Heart right ventricle (tissue), 16 donors: ENCODE measurements around the gene RNASE7. TPM values are rescaled to one million over a fixed set of nuclear protein-coding genes. Genes with fewer than 3 reads are reported as not detected.

Source experiments
- ATAC-seq, 8 donors: fragments of 200-7000 bp; cut with Tn5 transposase; one replicate each; pipeline ENCODE4 v1.9.1; 2020; ENCODE audit warnings: mild to moderate bottlenecking in 8 of 8, moderate library complexity in 8 of 8, moderate number of reproducible peaks in 1 of 8
- DNase-seq, 2 donors: peaks; one replicate each; pipeline ENCODE4 v3.0.0-alpha.2; 2020
- H3K27ac ChIP-seq, 10 donors: fragments of 200-600 bp; sonication (generic) in 2 of 10; one replicate each; pipeline versions ENCODE4 v1.5.0 to v1.8.0; 2020 to 2022; ENCODE audit warnings: mild to moderate bottlenecking in 3 of 10
- H3K27me3 ChIP-seq, 7 donors: fragments of 200-600 bp; one replicate each; pipeline ENCODE4 v1.8.0; 2021 to 2022; ENCODE audit warnings: mild to moderate bottlenecking in 2 of 7
- H3K36me3 ChIP-seq, 9 donors: fragments of 200-600 bp; sonication (generic) in 1 of 9; one replicate each; pipeline versions ENCODE4 v1.5.0 to v1.8.0; 2020 to 2022; ENCODE audit warnings: mild to moderate bottlenecking in 2 of 9
- H3K4me1 ChIP-seq, 9 donors: fragments of 200-600 bp; sonication (generic) in 1 of 9; one replicate each; pipeline versions ENCODE4 v1.5.0 to v1.8.0; 2020 to 2022; ENCODE audit warnings: mild to moderate bottlenecking in 4 of 9
- H3K4me3 ChIP-seq, 10 donors: fragments of 200-600 bp; sonication (generic) in 2 of 10; one replicate each; pipeline versions ENCODE4 v1.5.0 to v1.8.0; 2020 to 2022; ENCODE audit warnings: mild to moderate bottlenecking in 7 of 10, moderate library complexity in 2 of 10
- H3K9me3 ChIP-seq, 11 donors: fragments of 200-600 bp in 10 of 11; sonication (generic) in 2 of 11; one replicate each; pipeline versions ENCODE4 v1.5.0 to v1.8.0; 2013 to 2022; ENCODE audit warnings: mild to moderate bottlenecking in 2 of 11, control low read depth in 1 of 11, moderate library complexity in 1 of 11
- WGBS, 2 donors: extraction: QIAGEN DNeasy Blood & Tissue Kit; methylation state at CpG; one replicate each; pipeline ENCODE4 v1.1.7; 2013; ENCODE audit warnings: inconsistent platforms in 1 of 2; 5-methylcytosine and 5-hydroxymethylcytosine counted together
- intact Hi-C, 10 donors: fragments of 100-400 bp; cut with DNase I; formaldehyde crosslinking; loops; one replicate each; pipeline versions ENCODE4 v1.11.1 to v1.14.2; 2022
- polyA plus RNA-seq, 2 donors: library from polyadenylated mRNA; stranded (reverse); fragments of 200-250 nt; gene quantifications; one replicate each; pipeline ENCODE4 v1.2.3, GENCODE V29; 2013
- total RNA-seq, 10 donors: library from RNA; stranded (reverse); fragmentation: NEBNext Ultra II Directional in 3 of 10; extraction: Animal tissue kit (Norgen Biotek cat#: 25700) in 3 of 10; gene quantifications; one replicate each; pipeline versions ENCODE4 v1.2.1 to v1.2.4, GENCODE V29; 2021 to 2023
- TF ChIP-seq, protein P1 (sequence below), 9 donors: fragments of 200-600 bp; sonication (generic) in 2 of 9; IDR thresholded peaks; one replicate each; pipeline versions ENCODE4 v1.5.0 to v1.8.0; 2021 to 2022; ENCODE audit warnings: antibody characterized with exemption in 9 of 9, mild to moderate bottlenecking in 5 of 9, moderate library complexity in 1 of 9
- donor health status: Arrhythmogenic right ventricular cardiomyopathy.
- donor health status: ischemic (EF 13 %, LVEDD 7.1; RV severe dilation, severe dysfunction).
- donor health status: healthy with polysubstance abuse.
- donor health status: DM: no; HTN: yes; CAD: no.
- donor health status: DM: no; HTN: no; CAD: no.
- donor health status: ischemic (EF 25% LVEDD 6.9; RV normal size, moderate dysfunction).
- donor health status: ischemic (EF 25% LVEDD 5.7; RV mildly dilated, moderate dysfunction).
- donor health status: healthy.
- donor health status: DM: yes; HTN: yes; CAD: no.
- donor health status: Ischemic cardiomyopathy.
- donor health status: ischemic (EF 35%, LVEDD 5.7; RV mildly dilated, moderate dysfunction).
- donor health status: nonischemic (EF 11% LVEDD 7.7; RV severe dilation, severe dysfunction).
- donor health status: DM: yes; HTN: yes; CAD: no.
- donor health status: PGD.
- donor health status: ischemic (EF 29% LVEDD 5.4; RV normal size, mild dysfunction).
- donor health status: nonischemic (EF 23%, LVEDD 6.1; RV moderate dilation, normal function).

The RNASE7 gene
- total and polyA plus RNA-seq, 12 donors: 0.03 TPM; not detected in 11

DNA sequence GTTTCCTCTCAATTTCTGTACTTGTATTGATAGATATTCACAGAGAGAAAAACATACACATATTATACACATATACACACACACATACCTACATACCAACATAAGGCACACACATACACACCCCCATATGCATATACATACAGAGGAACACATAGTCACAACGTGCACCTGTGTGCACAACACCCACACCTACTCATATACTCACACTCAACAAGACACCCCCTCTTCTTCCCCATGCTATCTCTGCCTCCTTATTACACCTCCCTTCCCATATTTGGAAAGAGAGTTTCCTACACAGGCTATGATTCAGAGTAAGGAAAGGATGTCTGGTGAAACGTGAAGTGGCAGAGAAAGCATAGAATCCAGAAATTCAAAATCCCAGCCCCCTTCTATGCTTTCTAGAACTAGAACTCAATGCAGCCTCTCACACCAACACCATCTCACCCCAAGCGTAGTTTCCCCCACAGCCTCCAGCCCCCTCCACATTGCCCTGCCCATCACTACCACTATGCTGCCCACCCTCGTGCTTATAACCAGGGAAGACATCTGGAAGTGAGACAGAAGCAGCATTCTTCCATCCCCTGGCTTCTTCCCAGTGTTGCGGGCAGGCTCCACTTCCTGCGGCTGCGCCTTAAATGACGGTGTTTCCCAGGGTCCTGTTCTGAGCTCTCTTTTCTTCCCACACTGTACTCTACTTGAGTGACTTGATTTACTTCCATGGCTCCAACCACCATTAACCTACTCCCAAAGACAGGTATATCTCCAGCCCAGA, 17.9 kb downstream of the RNASE7 start:
- TF ChIP-seq, protein P1, sequence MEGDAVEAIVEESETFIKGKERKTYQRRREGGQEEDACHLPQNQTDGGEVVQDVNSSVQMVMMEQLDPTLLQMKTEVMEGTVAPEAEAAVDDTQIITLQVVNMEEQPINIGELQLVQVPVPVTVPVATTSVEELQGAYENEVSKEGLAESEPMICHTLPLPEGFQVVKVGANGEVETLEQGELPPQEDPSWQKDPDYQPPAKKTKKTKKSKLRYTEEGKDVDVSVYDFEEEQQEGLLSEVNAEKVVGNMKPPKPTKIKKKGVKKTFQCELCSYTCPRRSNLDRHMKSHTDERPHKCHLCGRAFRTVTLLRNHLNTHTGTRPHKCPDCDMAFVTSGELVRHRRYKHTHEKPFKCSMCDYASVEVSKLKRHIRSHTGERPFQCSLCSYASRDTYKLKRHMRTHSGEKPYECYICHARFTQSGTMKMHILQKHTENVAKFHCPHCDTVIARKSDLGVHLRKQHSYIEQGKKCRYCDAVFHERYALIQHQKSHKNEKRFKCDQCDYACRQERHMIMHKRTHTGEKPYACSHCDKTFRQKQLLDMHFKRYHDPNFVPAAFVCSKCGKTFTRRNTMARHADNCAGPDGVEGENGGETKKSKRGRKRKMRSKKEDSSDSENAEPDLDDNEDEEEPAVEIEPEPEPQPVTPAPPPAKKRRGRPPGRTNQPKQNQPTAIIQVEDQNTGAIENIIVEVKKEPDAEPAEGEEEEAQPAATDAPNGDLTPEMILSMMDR (IDR thresholded peaks at IDR 0.05): no peak
- 71 to 74% methylated on average over 8 of the region's 8 CpGs for WGBS, 2 donors
- intact Hi-C loops: loop anchor here in 1 of 10 donors (10.0 kb wide), 1 partner anchor 515 kb away; no protein-coding TSS in a partner anchor

GRCh38 chr14:21060614-21061346, 18.6 kb downstream of the RNASE7 start:
- no peaks in the 10 kb centered on the region for H3K27me3 ChIP-seq
- H3K4me1 ChIP-seq: peaks cover 0 to 16% (median 9%) of the 10 kb centered on the region in 9 donors
- H3K4me3 ChIP-seq: no peak overlapping the region
- ATAC-seq (no peak), DNase-seq (no peak)
- WGBS, 2 donors: 77 to 85% methylated on average over 13 of the region's 13 CpGs
- intact Hi-C loops: no loop called here
- H3K9me3 ChIP-seq: no peaks in the 10 kb centered on the region
- TF ChIP-seq, protein P1 (IDR thresholded peaks at IDR 0.05): no peak
- no peaks in the 10 kb centered on the region for H3K36me3 ChIP-seq
- no peak overlapping the region for H3K27ac ChIP-seq

More for the DNA sequence above, 17.9 kb downstream of the RNASE7 start:
- H3K27me3 ChIP-seq: no peaks in the 10 kb centered on the region
- no peak overlapping the region for H3K4me3 ChIP-seq
- H3K27ac ChIP-seq: no peak overlapping the region
- H3K9me3 ChIP-seq: no peaks in the 10 kb centered on the region
- DNase-seq (no peak), ATAC-seq (no peak)
- H3K4me1 ChIP-seq: peaks cover 0 to 16% (median 9%) of the 10 kb centered on the region in 9 donors
- H3K36me3 ChIP-seq: no peaks in the 10 kb centered on the region

DNA sequence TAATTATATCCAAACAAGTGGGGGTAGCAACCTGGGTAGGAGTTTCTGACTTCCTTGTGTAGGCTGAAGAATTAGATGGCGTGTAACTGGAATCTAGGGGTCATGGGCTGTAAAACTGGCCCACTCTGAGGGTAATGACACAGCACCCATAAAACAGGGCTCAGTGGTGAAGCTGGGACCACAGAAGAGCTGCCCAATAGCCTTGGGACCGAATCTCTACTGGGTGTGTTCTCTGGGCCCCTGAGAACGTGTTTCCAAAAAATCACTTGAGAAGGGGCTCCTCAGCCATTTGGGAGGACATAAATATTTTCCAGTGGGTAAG, 19.1 kb downstream of the RNASE7 start:
- intact Hi-C loops: no loop called here
- no peak for ATAC-seq
- Histone ChIP-seq H3K9me3 (no peaks in the 10 kb centered on the region), H3K4me3 (no peak overlapping the region), H3K36me3 (no peaks in the 10 kb centered on the region), H3K27ac (no peak overlapping the region), H3K27me3 (no peaks in the 10 kb centered on the region), H3K4me1 (peaks cover 0 to 12% (median 9%) of the 10 kb centered on the region in 9 donors)
- TF ChIP-seq, protein P1 (IDR thresholded peaks at IDR 0.05): no peak
- no peak for DNase-seq
- WGBS, 2 donors: 95 to 99% methylated on average over 3 of the region's 3 CpGs

DNA sequence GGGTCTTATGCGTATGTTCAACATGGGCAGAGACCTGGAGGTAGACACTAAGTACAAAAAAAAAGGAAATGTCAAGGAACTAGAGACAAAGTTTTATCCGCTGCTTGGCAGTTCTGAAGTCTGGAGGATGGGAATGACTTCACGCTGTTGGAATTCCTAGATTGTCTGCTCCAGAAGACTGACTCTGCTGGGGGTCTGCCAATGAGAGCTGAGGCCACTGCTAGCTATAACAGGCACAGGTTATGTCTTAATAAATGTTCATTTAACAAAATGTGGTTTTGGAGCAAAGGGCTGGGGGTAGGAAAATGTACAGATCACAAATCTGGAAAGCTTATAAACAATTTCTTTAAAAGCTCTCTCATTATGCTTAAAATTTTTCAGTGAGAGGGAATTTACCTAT, 21.3 kb downstream of the RNASE7 start:
- H3K27ac ChIP-seq: no peak overlapping the region
- TF ChIP-seq, protein P1 (IDR thresholded peaks at IDR 0.05): no peak
- H3K36me3 ChIP-seq: no peaks in the 10 kb centered on the region
- peaks cover 0 to 3% (median 0%) of the 10 kb centered on the region in 7 donors for H3K27me3 ChIP-seq
- no peak overlapping the region for H3K4me3 ChIP-seq
- H3K9me3 ChIP-seq: no peaks in the 10 kb centered on the region
- ATAC-seq: peak in 2 of 8 donors; percentile 55 to 67
- 37 to 42% methylated on average over 3 of the region's 3 CpGs for WGBS, 2 donors
- H3K4me1 ChIP-seq: peaks cover under 1 to 14% (median 6%) of the 10 kb centered on the region in 9 donors
- intact Hi-C loops: no loop called here
- DNase-seq: no peak
